ENCODE results near the gene KIAA1217. TPM values are rescaled to one million over a fixed set of nuclear protein-coding genes. Genes with fewer than 3 reads are reported as not detected.

The KIAA1217 gene
- total and polyA plus RNA-seq, 2 of the 4 experiments (the other 2 are of a cell fraction), result 3.4 to 4.4 TPM

- BruUV-seq (replicated peaks), result no TSS peak
- no peaks in the 10 kb centered on the region for H4K20me1 ChIP-seq (ENCODE audit: insufficient read depth, low read length)
- no peak overlapping the region for H2BK20ac ChIP-seq (ENCODE audit: low read depth, low read length)
- no peak overlapping the region for H2BK15ac ChIP-seq (ENCODE audit: low read depth, low read length)
- H2BK5ac ChIP-seq (ENCODE audit: low read depth, low read length, poor library complexity, severe bottlenecking), result no peak overlapping the region
- no peak overlapping the region for H4K8ac ChIP-seq (ENCODE audit: low read depth in 2 of 2, low read length in 2 of 2)
- no peaks in the 10 kb centered on the region for H3K36me3 ChIP-seq (ENCODE audit: control insufficient read depth, insufficient read depth, low read length)
- H3K27me3 ChIP-seq (ENCODE audit: control insufficient read depth, insufficient read depth, low read length), result peaks cover 2% of the 10 kb centered on the region; the same call in 1 of the 2 replicates
- POLR2A ChIA-PET (ENCODE audit: unreplicated experiment), result no interaction called here
- no peak overlapping the region for H3K9ac ChIP-seq (ENCODE audit: low read depth, low read length)
- peak overlapping the region; percentile 14 for H2AFZ ChIP-seq (replicated peaks; ENCODE audit: low read length, poor library complexity)
- no peaks in the 10 kb centered on the region for H3K9me1 ChIP-seq (ENCODE audit: insufficient read depth, low read length)
- no peak overlapping the region for H3K4me3 ChIP-seq (ENCODE audit: insufficient read depth, low read depth, low read length)
- H3K4me2 ChIP-seq (ENCODE audit: low read depth, low read length), result no peak overlapping the region
- no peaks in the 10 kb centered on the region for H3K4me1 ChIP-seq (ENCODE audit: control insufficient read depth, insufficient read depth, low read length)
- H3K4ac ChIP-seq (ENCODE audit: low read depth, low read length), result no peak overlapping the region
- no CpG with 5 or more reads among the region's 12 CpGs for WGBS, 2 experiments (ENCODE audit: extremely low coverage in 2 of 2, insufficient read length in 1 of 2)
- H2AK5ac ChIP-seq (ENCODE audit: low read depth, low read length), result no peak overlapping the region
- H3K18ac ChIP-seq (ENCODE audit: low read depth, low read length), result no peak overlapping the region
- dilution Hi-C loops (cut with HindIII; ENCODE audit: low sequenced_read_pairs, unreplicated experiment) (no loop called here), intact Hi-C loops (cut with micrococcal nuclease) (no loop called here), in situ Hi-C loops (cut with MboI; ENCODE audit: low sequenced_read_pairs) (no loop called here)
- H4K5ac ChIP-seq (ENCODE audit: low read depth, low read length), result no peak overlapping the region
- DNase-seq (no peak), ATAC-seq (ENCODE audit: low read depth) (no peak)
- no peaks in the 10 kb centered on the region for H3K9me3 ChIP-seq (ENCODE audit: control insufficient read depth, insufficient read depth, low read length)
- H3K14ac ChIP-seq (replicated peaks; ENCODE audit: low read depth, low read length), result no peak overlapping the region
- H3K23ac ChIP-seq (ENCODE audit: low read depth, low read length), result no peak overlapping the region
- no peak overlapping the region for H3K56ac ChIP-seq (ENCODE audit: extremely low read depth, insufficient read depth, low read length)
- no peak overlapping the region for H2AK9ac ChIP-seq (replicated peaks; ENCODE audit: low read depth, low read length, poor library complexity)
- no peak for TF ChIP-seq MAFK (IDR thresholded peaks at IDR 0.05; ENCODE audit: low read depth, low read length)
- TF ChIP-seq CHD1 (IDR thresholded peaks at IDR 0.05; ENCODE audit: low read depth, low read length), result no peak
- TF ChIP-seq FOS (IDR thresholded peaks at IDR 0.05; ENCODE audit: low read depth, low read length), result no peak
- no peak for TF ChIP-seq SMC3 (IDR thresholded peaks at IDR 0.05; ENCODE audit: low read depth, low read length)
- no peak for TF ChIP-seq RAD21 (IDR thresholded peaks at IDR 0.05; ENCODE audit: low read length)
- no peak for TF ChIP-seq RCOR1 (IDR thresholded peaks at IDR 0.05; ENCODE audit: insufficient replicate concordance, low read length)
- TF ChIP-seq CTCF (conservative IDR thresholded peaks at IDR 0.05; ENCODE audit: low read depth, low read length), result no peak
- no peak for TF ChIP-seq RFX5 (IDR thresholded peaks at IDR 0.05; ENCODE audit: low read depth, low read length)
- no peak for TF ChIP-seq USF2 (IDR thresholded peaks at IDR 0.05; ENCODE audit: low read depth, low read length)
- TF ChIP-seq, protein P1, sequence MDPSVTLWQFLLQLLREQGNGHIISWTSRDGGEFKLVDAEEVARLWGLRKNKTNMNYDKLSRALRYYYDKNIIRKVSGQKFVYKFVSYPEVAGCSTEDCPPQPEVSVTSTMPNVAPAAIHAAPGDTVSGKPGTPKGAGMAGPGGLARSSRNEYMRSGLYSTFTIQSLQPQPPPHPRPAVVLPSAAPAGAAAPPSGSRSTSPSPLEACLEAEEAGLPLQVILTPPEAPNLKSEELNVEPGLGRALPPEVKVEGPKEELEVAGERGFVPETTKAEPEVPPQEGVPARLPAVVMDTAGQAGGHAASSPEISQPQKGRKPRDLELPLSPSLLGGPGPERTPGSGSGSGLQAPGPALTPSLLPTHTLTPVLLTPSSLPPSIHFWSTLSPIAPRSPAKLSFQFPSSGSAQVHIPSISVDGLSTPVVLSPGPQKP (IDR thresholded peaks at IDR 0.05; ENCODE audit: borderline replicate concordance, low read depth, low read length), result no peak
- no peak for TF ChIP-seq NFE2L2 (IDR thresholded peaks at IDR 0.05; ENCODE audit: low read depth, low read length)
- no peak for TF ChIP-seq MAZ (IDR thresholded peaks at IDR 0.05; ENCODE audit: borderline replicate concordance, low read depth, low read length)
- TF ChIP-seq BHLHE40 (IDR thresholded peaks at IDR 0.05; ENCODE audit: low read depth, low read length), result no peak
- TF ChIP-seq POLR2A (IDR thresholded peaks at IDR 0.05; ENCODE audit: low read depth, low read length), result no peak
- no peak for TF ChIP-seq CEBPB (IDR thresholded peaks at IDR 0.05; ENCODE audit: low read depth, low read length)
- TF ChIP-seq MXI1 (IDR thresholded peaks at IDR 0.05; ENCODE audit: borderline replicate concordance, low read depth, low read length), result no peak
- H3K79me1 ChIP-seq (ENCODE audit: low read depth in 1 of 2, low read length in 2 of 2), result no peaks in the 10 kb centered on the region
- no peak overlapping the region for H2BK120ac ChIP-seq (ENCODE audit: low read depth, low read length)
- CTCF ChIA-PET, result interaction anchor here (0.7 kb wide), 1 partner anchor 131 kb away, joined by 4 read pairs; no protein-coding TSS in a partner anchor
- no peak overlapping the region for H3K27ac ChIP-seq (ENCODE audit: insufficient read depth, low read length)
- no peak overlapping the region for H4K91ac ChIP-seq (ENCODE audit: insufficient read depth, low read depth, low read length)
Measured at GRCh38 chr10:24406809-24407483, 198.0 kb downstream of the KIAA1217 start.
